Tibial artery (tissue), 4 donors: Measurements from ENCODE around the gene CCSER1.
"Not testable (repeated sequence)": the region's sequence is repeated elsewhere in the genome, so short reads cannot be mapped to it uniquely, and the experiment has no call there.

Source experiments
- DNase-seq, 2 donors: peaks; one replicate each; pipeline ENCODE4 v3.0.0-alpha.2; 2019
- H3K27ac ChIP-seq, 2 donors: fragments of 200-600 bp; sonication (generic) in 1 of 2; 1 replicate in 1 of 2; 2 replicates in 1 of 2; pipeline ENCODE4 v1.5.1; 2018 to 2019; ENCODE audit warnings: mild to moderate bottlenecking in 1 of 2
- H3K27me3 ChIP-seq, 2 donors: fragments of 200-600 bp; sonication (generic) in 1 of 2; one replicate each; pipeline versions ENCODE4 v1.5.1 to v1.6.0; 2016 to 2019
- H3K36me3 ChIP-seq, 3 donors: fragments of 200-600 bp; sonication (generic) in 2 of 3; one replicate each; pipeline ENCODE4 v1.5.1; 2016 to 2019; ENCODE audit warnings: mild to moderate bottlenecking in 2 of 3
- H3K4me1 ChIP-seq, 4 donors: fragments of 200-600 bp; sonication (generic) in 2 of 4; 1 replicate in 3 of 4; 2 replicates in 1 of 4; pipeline ENCODE4 v1.5.1; 2016 to 2019
- H3K4me3 ChIP-seq, 2 donors: fragments of 200-600 bp; sonication (generic) in 1 of 2; 1 replicate in 1 of 2; 2 replicates in 1 of 2; pipeline ENCODE4 v1.5.1; 2018 to 2019; ENCODE audit warnings: mild to moderate bottlenecking in 2 of 2
- H3K9me3 ChIP-seq, 3 donors: fragments of 200-600 bp; sonication (generic) in 1 of 3; one replicate each; pipeline ENCODE4 v1.5.1; 2016 to 2019
- CTCF ChIP-seq, 2 experiments: fragments of 200-600 bp in 1 of 2; fragments of 450-650 bp in 1 of 2; IDR thresholded peaks; one replicate each; pipeline ENCODE4 v1.5.1; 2017 to 2019; ENCODE audit warnings: antibody characterized with exemption in 2 of 2, mild to moderate bottlenecking in 1 of 2, moderate library complexity in 1 of 2
- intact Hi-C: fragments of 100-400 bp; cut with DNase I; formaldehyde crosslinking; loops from one replicate; pipeline ENCODE4 v1.15.0; 2023; ENCODE audit warnings: low total_unique reads

CCSER1 gene

GRCh38 chr4:91256751-91257150 is 1129.6 kb downstream of the CCSER1 start:
- no peak for DNase-seq
- intact Hi-C loops, result no loop called here
- Histone ChIP-seq H3K27me3 (no peaks in the 10 kb centered on the region), H3K4me1 (no peaks in the 10 kb centered on the region), H3K4me3 (no peak overlapping the region), H3K27ac (no peak overlapping the region), H3K9me3 (no peaks in the 10 kb centered on the region), H3K36me3 (no peaks in the 10 kb centered on the region)
- TF ChIP-seq CTCF (IDR thresholded peaks at IDR 0.05), result no peak

DNA sequence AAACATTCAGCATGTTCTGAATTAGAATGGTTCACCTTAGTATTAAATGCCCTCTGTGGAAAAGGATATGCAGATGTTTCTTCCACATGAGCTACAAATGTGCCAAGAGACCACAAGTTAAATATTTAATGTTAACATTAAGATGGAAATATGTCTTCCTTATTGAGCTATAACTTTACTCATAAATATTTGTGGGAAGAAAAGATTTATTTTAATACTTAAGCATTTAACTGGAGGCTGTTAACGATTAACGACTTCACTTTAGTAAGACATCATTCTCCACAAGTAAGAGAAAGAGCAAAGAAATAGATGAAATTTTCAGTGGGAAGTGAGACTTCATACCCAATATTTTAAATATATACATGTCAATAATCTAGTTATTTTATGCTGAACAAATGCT is 1130.5 kb downstream of the CCSER1 start:
- Histone ChIP-seq H3K27ac (no peak overlapping the region), H3K9me3 (no peaks in the 10 kb centered on the region), H3K4me1 (no peaks in the 10 kb centered on the region), H3K27me3 (no peaks in the 10 kb centered on the region), H3K36me3 (no peaks in the 10 kb centered on the region), H3K4me3 (no peak overlapping the region)
- DNase-seq, result no peak
- TF ChIP-seq CTCF (IDR thresholded peaks at IDR 0.05), result no peak
- intact Hi-C loops, result no loop called here

DNA sequence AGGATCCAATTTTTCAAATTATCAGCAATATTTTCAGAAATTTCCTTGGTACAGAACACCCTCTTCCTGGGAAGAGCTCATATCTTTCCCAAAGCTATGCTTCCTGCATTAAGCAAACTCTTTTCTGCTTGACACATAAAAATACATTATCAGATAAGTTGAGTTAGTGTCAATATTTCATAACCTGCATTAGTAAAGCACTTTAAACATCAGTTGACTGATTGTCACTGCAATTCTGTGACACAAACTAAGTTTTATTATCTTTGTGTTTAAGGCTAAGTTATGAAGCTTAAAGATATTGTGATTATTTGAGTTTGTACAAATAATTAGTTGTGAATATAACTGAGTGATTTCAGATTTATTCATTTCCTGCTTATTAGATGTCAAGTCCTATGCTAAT is 1131.1 kb downstream of the CCSER1 start:
- no peak for TF ChIP-seq CTCF (IDR thresholded peaks at IDR 0.05)
- H3K9me3 ChIP-seq, result no peaks in the 10 kb centered on the region

GRCh38 chr4:91267543-91267942 is 1140.3 kb downstream of the CCSER1 start:
- DNase-seq, result no peak
- H3K36me3 ChIP-seq, result no peaks in the 10 kb centered on the region
- no peaks in the 10 kb centered on the region for H3K27me3 ChIP-seq
- no peaks in the 10 kb centered on the region for H3K9me3 ChIP-seq
- intact Hi-C loops, result no loop called here
- no peak for TF ChIP-seq CTCF (IDR thresholded peaks at IDR 0.05)
- no peaks in the 10 kb centered on the region for H3K4me1 ChIP-seq
- H3K4me3 ChIP-seq, result no peak overlapping the region
- H3K27ac ChIP-seq, result no peak overlapping the region

More for the DNA sequence above, 1131.1 kb downstream of the CCSER1 start:
- Histone ChIP-seq H3K4me1 (no peaks in the 10 kb centered on the region), H3K27me3 (no peaks in the 10 kb centered on the region), H3K4me3 (no peak overlapping the region), H3K27ac (no peak overlapping the region), H3K36me3 (no peaks in the 10 kb centered on the region)
- no peak for DNase-seq
- intact Hi-C loops, result no loop called here

GRCh38 chr4:91268481-91268880 is 1141.3 kb downstream of the CCSER1 start:
- H3K27me3 ChIP-seq, DNase-seq, H3K27ac ChIP-seq, H3K36me3 ChIP-seq, H3K9me3 ChIP-seq, H3K4me3 ChIP-seq, H3K4me1 ChIP-seq, intact Hi-C loops: not testable (repeated sequence)

- Histone ChIP-seq H3K4me1 (no peaks in the 10 kb centered on the region), H3K9me3 (no peaks in the 10 kb centered on the region), H3K27ac (no peak overlapping the region), H3K4me3 (no peak overlapping the region), H3K27me3 (no peaks in the 10 kb centered on the region), H3K36me3 (no peaks in the 10 kb centered on the region)
- TF ChIP-seq CTCF (IDR thresholded peaks at IDR 0.05), result no peak
- no peak for DNase-seq
- intact Hi-C loops, result no loop called here
Observed at GRCh38 chr4:91268913-91269312, 1141.7 kb downstream of the CCSER1 start.
